IPS-20b (cell line): ENCODE data around the gene FOXA3.

Experiments used
- H3K27ac ChIP-seq: one replicate; pipeline ENCODE4 v1.5.1; 2013; ENCODE audit warnings: low read length
- H3K27me3 ChIP-seq: 2 replicates; pipeline ENCODE4 v1.6.1; 2013; ENCODE audit warnings: mild to moderate bottlenecking, low read length, inconsistent platforms; ENCODE audit not compliant: insufficient read depth
- H3K36me3 ChIP-seq: 2 replicates; pipeline ENCODE4 v1.6.1; 2013; ENCODE audit warnings: low read depth, mild to moderate bottlenecking, inconsistent platforms, low read length, moderate library complexity; ENCODE audit not compliant: insufficient read depth
- H3K4me1 ChIP-seq: 2 replicates; pipeline ENCODE4 v1.6.1; 2013; ENCODE audit warnings: mild to moderate bottlenecking, control low read depth, inconsistent platforms, low read length, moderate library complexity; ENCODE audit not compliant: insufficient read depth
- H3K4me3 ChIP-seq: 2 replicates; pipeline ENCODE4 v1.5.1; 2013; ENCODE audit warnings: mild to moderate bottlenecking, low read length, inconsistent platforms
- H3K9ac ChIP-seq: 2 replicates; pipeline ENCODE4 v1.6.1; 2013; ENCODE audit warnings: low read depth, mild to moderate bottlenecking, inconsistent platforms, low read length, moderate library complexity
- H3K9me3 ChIP-seq: 2 replicates; pipeline ENCODE4 v1.6.1; 2013; ENCODE audit warnings: mild to moderate bottlenecking, low read depth, low read length, inconsistent platforms; ENCODE audit not compliant: insufficient read depth

FOXA3 gene

DNA sequence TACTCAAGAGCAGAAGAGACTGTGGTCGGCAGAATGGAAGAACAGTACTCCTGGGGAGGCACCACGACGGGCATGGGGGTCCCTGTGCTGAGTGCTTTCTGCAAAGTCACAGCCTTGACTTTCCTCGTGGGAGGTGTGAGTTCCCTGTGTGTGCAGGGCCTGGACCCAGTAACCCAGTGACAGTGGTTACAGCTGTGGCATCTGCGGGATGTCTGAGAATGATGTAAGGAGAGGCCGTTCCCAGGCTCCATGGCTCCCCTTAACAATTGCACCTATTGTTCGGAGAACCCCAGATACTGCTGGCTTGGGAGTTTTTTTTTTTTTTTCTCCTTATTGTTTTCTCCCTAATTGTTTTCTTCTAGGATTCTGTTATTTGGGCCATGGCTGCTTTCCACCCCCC lies 55.6 kb downstream of the FOXA3 start:
- Histone ChIP-seq H3K27me3 (no peaks in the 10 kb centered on the region), H3K4me1 (no peaks in the 10 kb centered on the region), H3K4me3 (no peak overlapping the region), H3K9ac (no peak overlapping the region), H3K36me3 (no peaks in the 10 kb centered on the region), H3K27ac (no peak overlapping the region), H3K9me3 (no peaks in the 10 kb centered on the region)

DNA sequence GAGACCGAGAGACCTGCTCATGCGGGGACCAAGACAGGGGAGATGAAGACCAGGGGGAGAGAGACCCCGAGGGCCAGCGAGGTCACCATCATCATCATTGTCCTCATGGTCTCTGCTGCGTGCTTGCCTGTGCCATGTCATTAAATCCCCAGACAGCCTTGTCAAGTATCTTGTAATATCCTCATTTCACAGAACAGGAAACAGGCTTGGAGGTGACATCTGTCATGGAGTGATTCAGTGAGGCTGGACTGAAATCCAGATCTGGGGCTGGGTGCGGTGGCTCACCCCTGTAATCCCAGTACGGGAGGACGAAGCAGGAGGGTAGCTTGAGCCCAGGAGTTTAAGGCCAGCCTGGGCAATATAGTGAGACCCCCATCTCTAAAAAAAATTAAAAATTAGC lies 56.3 kb downstream of the FOXA3 start:
- Histone ChIP-seq H3K27ac (no peak overlapping the region), H3K9me3 (no peaks in the 10 kb centered on the region), H3K4me1 (no peaks in the 10 kb centered on the region), H3K36me3 (no peaks in the 10 kb centered on the region), H3K4me3 (no peak overlapping the region), H3K27me3 (no peaks in the 10 kb centered on the region), H3K9ac (no peak overlapping the region)

DNA sequence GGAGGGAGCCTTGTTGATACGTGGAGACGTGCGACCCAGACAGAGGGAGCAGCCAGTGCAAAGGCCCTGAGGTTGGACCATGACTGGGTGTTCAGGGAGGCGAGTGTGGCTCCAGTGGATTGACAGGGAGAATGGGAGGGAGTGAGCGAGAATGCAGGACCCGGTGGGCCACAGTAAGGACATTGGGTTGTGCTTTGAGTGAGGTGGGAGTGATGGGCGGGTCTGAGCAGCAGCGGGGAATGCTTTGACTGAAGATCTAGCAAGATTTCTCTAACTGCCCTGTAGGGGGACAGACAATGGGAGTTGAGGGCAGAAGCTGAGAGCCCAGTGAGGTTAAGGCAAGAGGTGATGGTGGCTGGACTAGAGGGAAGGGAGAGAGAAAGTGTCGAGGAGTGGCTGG lies 58.2 kb downstream of the FOXA3 start:
- Histone ChIP-seq H3K9me3 (no peaks in the 10 kb centered on the region), H3K27me3 (no peaks in the 10 kb centered on the region), H3K9ac (no peak overlapping the region), H3K4me1 (no peaks in the 10 kb centered on the region), H3K4me3 (no peak overlapping the region), H3K36me3 (no peaks in the 10 kb centered on the region), H3K27ac (no peak overlapping the region)
